SK-N-MC (cell line): ENCODE results near the gene POLR2L.

Experiments
- DNase-seq: peaks from one replicate; pipeline ENCODE4 v3.0.0-alpha.2; 2011; ENCODE audit warnings: low read depth, low spot score
- H3K27ac ChIP-seq: fragments of 200-600 bp; sonication (generic); 2 replicates; pipeline ENCODE4 v1.5.1; 2016; ENCODE audit warnings: mixed run types
- H3K36me3 ChIP-seq: fragments of 200-600 bp; sonication (generic); 2 replicates; pipeline ENCODE4 v1.6.1; 2017; ENCODE audit warnings: antibody characterized with exemption, low read length, mixed read lengths; ENCODE audit not compliant: insufficient read depth
- H3K4me3 ChIP-seq: fragments of 200-600 bp; sonication (generic); 2 replicates; pipeline ENCODE4 v1.5.1; 2016
- H3K9ac ChIP-seq: fragments of 200-600 bp; sonication (generic); 2 replicates; pipeline ENCODE4 v1.8.0; 2017; ENCODE audit warnings: mixed run types, mixed read lengths; ENCODE audit not compliant: insufficient read length
- H3K9me3 ChIP-seq: fragments of 200-600 bp; sonication (generic); 2 replicates; pipeline ENCODE4 v1.6.1; 2017; ENCODE audit warnings: low read depth, mild to moderate bottlenecking, antibody characterized with exemption, low read length, moderate library complexity, mixed read lengths
- EZH2 ChIP-seq: fragments of 200-600 bp; sonication (generic); IDR thresholded peaks from one replicate; pipeline ENCODE4 v1.6.1; 2017; ENCODE audit warnings: antibody characterized with exemption
- FOXP2 ChIP-seq: optimal IDR thresholded peaks from 2 replicates; pipeline ENCODE3; 2011; ENCODE audit warnings: mild to moderate bottlenecking, moderate library complexity; ENCODE audit not compliant: insufficient read depth; ENCODE audit errors: extremely low read length, control extremely low read depth
- POLR2AphosphoS5 ChIP-seq: IDR thresholded peaks from 2 replicates; pipeline ENCODE4 v1.6.1; 2012; ENCODE audit warnings: mild to moderate bottlenecking, low read depth, low read length, borderline replicate concordance

The POLR2L gene

GRCh38 chr11:800473-800872 lies 41.9 kb downstream of the POLR2L start:
- Histone ChIP-seq H3K9ac (no peak overlapping the region), H3K9me3 (no peaks in the 10 kb centered on the region), H3K4me3 (no peak overlapping the region), H3K36me3 (no peaks in the 10 kb centered on the region; the same call in 1 of the 2 replicates), H3K27ac (no peak overlapping the region)
- no peak for DNase-seq
- TF ChIP-seq FOXP2 = no peak
- TF ChIP-seq POLR2AphosphoS5 = no peak
- no peak for TF ChIP-seq EZH2

- H3K36me3 ChIP-seq = no peaks in the 10 kb centered on the region; the same call in 1 of the 2 replicates
- no peaks in the 10 kb centered on the region for H3K9me3 ChIP-seq
- TF ChIP-seq FOXP2 (no peak), EZH2 (no peak), POLR2AphosphoS5 (no peak)
- H3K4me3 ChIP-seq = no peak overlapping the region
- H3K27ac ChIP-seq = no peak overlapping the region
- no peak overlapping the region for H3K9ac ChIP-seq
- DNase-seq = no peak
Observed at GRCh38 chr11:799641-800316, 42.5 kb downstream of the POLR2L start.

- Histone ChIP-seq H3K9ac (peak within 1 kb of the TSS; percentile 74), H3K36me3 (no peaks in the 10 kb centered on the region; the same call in 1 of the 2 replicates), H3K27ac (peak within 1 kb of the TSS; percentile 89), H3K4me3 (peak within 1 kb of the TSS; percentile 94), H3K9me3 (no peaks in the 10 kb centered on the region)
- DNase-seq = no peak
- TF ChIP-seq EZH2 (no peak), FOXP2 (no peak), POLR2AphosphoS5 (no peak; the same call in 1 of the 2 replicates)
Observed at GRCh38 chr11:798093-798713, 44.1 kb downstream of the POLR2L start, which contains the start of gene SLC25A22. Gene SLC25A22 (minus strand): TSS chr11:798281. CDS start chr11:795006, 3,275 bp downstream.

- H3K9ac ChIP-seq = peak overlapping the region; percentile 74
- peak; percentile 56 for DNase-seq
- H3K9me3 ChIP-seq = no peaks in the 10 kb centered on the region
- H3K27ac ChIP-seq = peak overlapping the region; percentile 89
- H3K4me3 ChIP-seq = peak overlapping the region; percentile 94
- TF ChIP-seq FOXP2 (no peak), EZH2 (no peak), POLR2AphosphoS5 (no peak)
- H3K36me3 ChIP-seq = no peaks in the 10 kb centered on the region; the same call in 1 of the 2 replicates
Observed at GRCh38 chr11:797296-798092, 44.8 kb downstream of the POLR2L start.

GRCh38 chr11:796565-797295 lies 45.6 kb downstream of the POLR2L start:
- peak overlapping the region; percentile 12 for H3K9ac ChIP-seq
- no peaks in the 10 kb centered on the region; the same call in 1 of the 2 replicates for H3K36me3 ChIP-seq

GRCh38 chr11:795634-796564 lies 46.4 kb downstream of the POLR2L start:
- Histone ChIP-seq H3K4me3 (peak overlapping the region; percentile 94), H3K9me3 (no peaks in the 10 kb centered on the region), H3K36me3 (no peaks in the 10 kb centered on the region; the same call in 1 of the 2 replicates), H3K27ac (peak overlapping the region; percentile 89; the same call in 1 of the 2 replicates), H3K9ac (peak overlapping the region; percentile 60)
- no peak for DNase-seq
- no peak for TF ChIP-seq FOXP2
- TF ChIP-seq EZH2 = no peak
- TF ChIP-seq POLR2AphosphoS5 = peak; percentile 46

More at GRCh38 chr11:796565-797295, 45.6 kb downstream of the POLR2L start:
- Histone ChIP-seq H3K4me3 (peak overlapping the region; percentile 94), H3K9me3 (no peaks in the 10 kb centered on the region), H3K27ac (peak overlapping the region; percentile 89)
- TF ChIP-seq FOXP2 = no peak
- no peak; the same call in 1 of the 2 replicates for TF ChIP-seq POLR2AphosphoS5
- no peak for TF ChIP-seq EZH2
- DNase-seq = no peak
